Stimulated activated CD4-positive, alpha-beta T cell treated with anti-CD3 and anti-CD28 coated beads, Interleukin-15, amount 100 ng/mL, for 24 hours (primary cell): ENCODE results near the gene FNIP2.
"Not testable (repeated sequence)": the region's sequence is repeated elsewhere in the genome, so short reads cannot be mapped to it uniquely, and the experiment has no call there.

Experiments
- DNase-seq: peaks from one replicate; pipeline ENCODE4 v3.0.0-alpha.2; 2020

The FNIP2 gene

GRCh38 chr4:158929939-158930638, 161.3 kb downstream of the FNIP2 start:
- DNase-seq: no peak

- no peak for DNase-seq
Observed at GRCh38 chr4:158930639-158930972, 161.8 kb downstream of the FNIP2 start.

GRCh38 chr4:158933236-158933635, 164.4 kb downstream of the FNIP2 start:
- DNase-seq: no peak

GRCh38 chr4:158934996-158935669, 166.3 kb downstream of the FNIP2 start:
- no peak for DNase-seq

GRCh38 chr4:158936238-158936637, 167.4 kb downstream of the FNIP2 start:
- no peak for DNase-seq

GRCh38 chr4:158938220-158939044, 169.6 kb downstream of the FNIP2 start:
- no peak for DNase-seq

GRCh38 chr4:158940271-158940670, 171.4 kb downstream of the FNIP2 start:
- DNase-seq: no peak

- no peak for DNase-seq
Observed at GRCh38 chr4:158941321-158941720, 172.5 kb downstream of the FNIP2 start.

- DNase-seq: no peak
Observed at GRCh38 chr4:158941895-158942294, 173.1 kb downstream of the FNIP2 start.

- no peak for DNase-seq
Observed at GRCh38 chr4:158945529-158946108, 176.8 kb downstream of the FNIP2 start.

GRCh38 chr4:158946825-158947224, 178.0 kb downstream of the FNIP2 start:
- DNase-seq: no peak

- DNase-seq: no peak
Observed at GRCh38 chr4:158948071-158948470, 179.2 kb downstream of the FNIP2 start.

GRCh38 chr4:158949099-158949498, 180.3 kb downstream of the FNIP2 start:
- no peak for DNase-seq

- DNase-seq: not testable (repeated sequence)
Observed at GRCh38 chr4:158952221-158952774, 183.5 kb downstream of the FNIP2 start.

- not testable (repeated sequence) for DNase-seq
Observed at GRCh38 chr4:158956345-158956744, 187.5 kb downstream of the FNIP2 start.

- not testable (repeated sequence) for DNase-seq
Observed at GRCh38 chr4:158956918-158957317, 188.1 kb downstream of the FNIP2 start.
